SKM-1 treated with dmso at 0.1 percent for 144 hours (cell line): ENCODE results near the gene CAPN7.
"Not testable (repeated sequence)": the region's sequence is repeated elsewhere in the genome, so short reads cannot be mapped to it uniquely, and the experiment has no call there.

Experiments used
- DNase-seq: peaks from one replicate; lab custom pipeline; 2025; ENCODE audit not compliant: unreplicated experiment; lab: John Stamatoyannopoulos, UW

Gene CAPN7

DNA sequence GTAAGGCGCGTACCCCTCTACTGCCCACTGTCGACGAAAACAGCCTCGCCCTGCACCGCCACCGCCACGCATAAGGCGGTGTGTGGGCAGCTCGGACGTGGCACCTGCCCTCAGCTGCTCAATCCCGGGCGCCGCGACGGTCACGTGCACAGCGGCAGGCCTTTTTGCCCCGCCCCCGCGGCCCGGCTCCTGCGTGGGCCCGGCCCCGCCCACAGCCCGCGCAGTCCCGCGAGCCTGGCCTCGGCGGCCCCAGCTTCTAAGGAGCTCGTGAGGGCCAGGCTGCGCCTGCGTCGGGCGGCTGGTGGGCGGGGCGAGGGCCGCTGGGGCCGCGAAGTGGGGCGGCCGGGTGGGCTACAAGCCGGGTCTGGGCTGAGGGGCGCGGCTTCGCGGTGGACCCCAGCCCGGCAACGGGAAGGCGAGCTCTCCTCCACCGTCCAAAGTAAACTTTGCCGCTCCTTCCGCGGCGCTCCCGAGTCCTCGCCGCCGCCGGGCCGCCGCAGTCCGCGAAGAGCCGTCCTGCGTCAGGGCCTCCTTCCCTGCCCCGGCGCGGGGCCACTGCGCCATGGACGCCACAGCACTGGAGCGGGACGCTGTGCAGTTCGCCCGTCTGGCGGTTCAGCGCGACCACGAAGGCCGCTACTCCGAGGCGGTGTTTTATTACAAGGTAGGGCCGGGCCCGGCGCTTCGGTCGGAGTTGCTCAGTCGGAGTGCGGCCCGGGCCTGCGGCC is at the start of gene CAPN7:
Gene CAPN7, plus strand, starts transcription at position 313 of the 728 bp plus-strand sequence. Its CDS starts 250 bp downstream, at position 563.
- no peak for DNase-seq

DNA sequence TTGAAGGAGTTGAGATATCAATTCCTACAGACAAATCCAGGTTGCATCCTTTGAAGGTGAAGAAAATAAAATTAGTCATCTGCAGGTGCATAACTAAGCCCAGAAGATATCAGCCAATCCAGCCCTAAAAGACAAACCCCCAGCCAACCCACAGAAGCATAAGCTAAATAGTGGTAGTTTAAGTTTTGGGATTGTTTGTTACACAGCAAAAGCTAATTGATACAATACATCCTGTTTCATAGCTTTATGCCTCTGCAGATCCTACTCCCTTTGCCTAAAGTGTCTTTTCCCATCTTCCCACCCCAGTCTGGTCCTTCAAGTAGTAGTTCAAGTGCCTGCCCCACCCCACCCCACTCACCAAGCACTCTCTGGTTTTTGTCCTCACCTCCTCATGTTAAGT is 48.6 kb upstream of the CAPN7 start:
- no peak for DNase-seq

DNA sequence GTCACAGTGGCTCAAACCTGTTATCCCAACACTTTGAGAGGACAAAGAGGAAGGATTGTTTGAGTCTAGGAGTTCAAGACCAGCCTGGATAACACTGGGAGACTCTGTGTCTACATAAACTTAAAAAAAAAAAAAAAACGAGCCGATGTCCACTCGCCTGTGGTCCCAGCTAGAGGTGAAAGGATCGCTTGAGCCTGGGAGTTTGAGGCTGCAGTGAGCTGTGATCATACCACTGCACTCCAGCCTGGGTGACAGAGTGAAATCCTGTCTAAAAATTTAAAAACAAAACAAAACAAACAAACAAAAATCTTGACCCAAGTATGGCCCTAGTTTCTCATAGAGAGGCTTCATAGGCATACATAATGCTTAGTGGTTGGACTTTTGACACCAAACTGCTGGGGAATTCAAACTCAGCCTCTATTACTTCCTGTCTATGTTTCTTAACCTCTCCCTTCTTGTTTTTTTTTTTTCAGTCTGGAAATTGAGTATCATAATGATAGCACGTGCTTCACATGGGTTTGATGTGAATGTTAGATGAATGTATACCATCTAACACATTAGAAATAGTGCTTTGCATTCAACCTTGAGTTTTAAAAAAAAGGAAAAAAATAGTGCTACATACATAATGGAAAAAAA is 46.4 kb upstream of the CAPN7 start:
- DNase-seq = no peak

DNA sequence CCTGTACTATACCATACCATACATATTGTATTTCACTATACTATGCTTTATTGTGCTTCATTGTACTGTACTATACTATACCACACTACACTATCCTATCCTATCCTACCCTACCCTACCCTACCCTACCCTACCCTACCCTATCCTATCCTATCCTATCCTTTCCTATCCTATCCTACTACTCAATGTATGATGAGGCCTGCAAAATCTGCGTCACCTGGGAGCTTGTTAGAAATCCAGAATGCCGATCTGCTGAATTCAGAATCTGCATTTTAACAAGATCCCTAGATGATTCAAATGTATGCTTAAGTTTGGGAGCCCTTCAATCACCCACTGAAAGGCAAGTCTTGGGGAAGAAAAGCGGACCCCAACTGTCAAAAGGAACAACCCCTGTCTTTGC is 45.4 kb upstream of the CAPN7 start:
- DNase-seq = no peak

DNA sequence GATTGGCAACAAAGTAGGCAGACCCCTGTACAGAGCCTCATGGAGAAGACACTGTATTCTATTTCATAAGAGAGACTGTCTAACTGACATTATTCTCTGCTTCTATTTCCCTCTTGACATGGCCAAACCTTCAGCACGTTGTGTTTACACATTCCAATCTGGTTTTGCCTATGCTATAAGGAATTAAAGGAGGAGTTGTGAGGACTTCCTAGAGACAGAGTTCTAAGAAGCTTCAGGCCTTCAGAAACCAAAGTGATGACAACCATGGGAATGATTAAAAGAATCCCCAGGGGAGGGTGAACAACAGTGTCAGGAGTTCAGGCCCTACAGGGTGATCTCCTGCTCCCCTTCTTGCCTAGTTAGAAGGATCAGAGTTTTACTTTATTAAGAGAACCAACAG is 44.9 kb upstream of the CAPN7 start:
- no peak for DNase-seq

DNA sequence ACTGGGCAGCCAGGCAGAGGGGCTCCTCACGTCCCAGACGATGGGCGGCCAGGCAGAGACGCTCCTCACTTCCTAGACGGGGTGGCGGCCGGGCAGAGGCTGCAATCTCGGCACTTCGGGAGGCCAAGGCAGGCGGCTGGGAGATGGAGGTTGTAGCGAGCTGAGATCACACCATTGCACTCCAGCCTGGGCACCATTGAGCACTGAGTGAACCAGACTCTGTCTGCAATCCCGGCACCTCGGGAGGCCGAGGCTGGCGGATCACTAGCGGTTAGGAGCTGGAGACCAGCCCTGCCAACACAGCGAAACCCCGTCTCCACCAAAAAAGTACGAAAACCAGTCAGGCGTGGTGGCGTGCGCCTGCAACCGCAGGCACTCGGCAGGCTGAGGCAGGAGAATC is 42.4 kb upstream of the CAPN7 start:
- DNase-seq = not testable (repeated sequence)

DNA sequence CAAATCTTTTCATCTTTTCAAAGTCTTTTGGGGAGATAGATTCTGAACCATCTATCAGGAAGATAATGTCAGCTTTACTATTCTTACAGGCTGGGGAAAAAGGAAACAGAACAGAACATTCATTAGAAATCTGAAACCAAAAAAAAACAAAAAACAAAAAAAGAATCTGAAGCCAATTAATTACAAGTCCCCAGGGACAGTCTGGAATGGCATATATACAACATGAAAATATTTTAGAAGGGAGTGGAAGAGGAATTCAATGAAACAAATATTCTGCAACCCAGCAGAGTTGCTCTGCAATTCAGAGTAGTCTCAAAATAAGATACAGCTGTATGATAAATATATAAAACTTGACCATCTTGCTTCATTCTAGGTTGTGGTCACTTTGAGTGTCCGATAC is 41.7 kb upstream of the CAPN7 start:
- no peak for DNase-seq

DNA sequence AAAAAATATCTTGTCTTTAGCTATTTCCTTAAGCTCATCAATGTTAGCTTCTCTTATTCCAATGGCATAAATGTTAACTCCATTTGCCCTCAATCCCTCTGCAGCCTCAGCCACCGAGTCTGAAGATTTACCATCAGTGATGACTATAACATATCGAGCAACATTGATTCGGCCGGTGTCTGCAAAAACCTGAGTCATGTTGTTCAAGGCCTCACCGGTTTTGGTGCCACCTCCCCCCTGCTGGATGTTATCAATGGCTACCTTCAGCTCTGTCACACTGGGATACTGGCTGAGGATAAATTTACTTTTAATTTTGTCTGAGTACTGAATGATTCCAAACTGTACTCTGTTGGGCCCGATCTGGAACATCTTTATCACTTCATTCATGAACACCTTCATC is 41.0 kb upstream of the CAPN7 start:
- no peak for DNase-seq

DNA sequence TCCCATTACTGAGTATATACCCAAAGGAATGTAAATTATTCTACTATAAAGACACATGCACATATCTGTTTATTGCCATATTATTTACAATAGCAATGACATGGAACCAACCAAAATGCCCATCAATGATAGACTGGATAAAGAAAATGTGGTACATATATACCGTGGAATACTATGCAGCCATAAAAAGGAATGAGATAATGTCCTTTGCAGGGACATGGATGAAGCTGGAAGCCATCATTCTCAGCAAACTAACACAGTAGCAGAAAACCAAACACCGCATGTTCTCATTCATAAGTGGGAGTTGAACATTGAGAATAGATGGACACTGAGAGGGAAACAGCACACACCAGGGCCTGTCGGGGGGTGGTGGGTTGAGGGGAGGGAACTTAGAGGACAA is 39.7 kb upstream of the CAPN7 start:
- not testable (repeated sequence) for DNase-seq

DNA sequence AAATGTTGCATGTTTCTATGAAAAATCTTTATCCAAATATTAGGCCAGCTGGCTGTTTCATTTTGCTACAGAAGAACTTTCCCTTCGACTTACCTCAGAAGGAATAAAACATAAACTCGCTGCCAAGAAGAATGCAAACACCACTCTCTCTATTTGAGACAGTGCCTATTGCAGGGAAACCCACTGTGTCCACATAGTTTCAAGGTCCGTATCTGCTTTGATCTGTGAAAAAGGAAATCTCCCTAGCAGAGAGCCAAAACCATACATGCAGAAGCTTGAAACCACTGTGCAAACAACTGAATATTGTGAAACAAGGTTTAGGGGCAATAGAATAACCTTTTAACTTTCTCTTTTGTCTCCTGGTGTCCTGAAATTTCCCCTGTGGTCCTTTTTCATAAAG is 35.0 kb upstream of the CAPN7 start:
- DNase-seq = peak; percentile 63

DNA sequence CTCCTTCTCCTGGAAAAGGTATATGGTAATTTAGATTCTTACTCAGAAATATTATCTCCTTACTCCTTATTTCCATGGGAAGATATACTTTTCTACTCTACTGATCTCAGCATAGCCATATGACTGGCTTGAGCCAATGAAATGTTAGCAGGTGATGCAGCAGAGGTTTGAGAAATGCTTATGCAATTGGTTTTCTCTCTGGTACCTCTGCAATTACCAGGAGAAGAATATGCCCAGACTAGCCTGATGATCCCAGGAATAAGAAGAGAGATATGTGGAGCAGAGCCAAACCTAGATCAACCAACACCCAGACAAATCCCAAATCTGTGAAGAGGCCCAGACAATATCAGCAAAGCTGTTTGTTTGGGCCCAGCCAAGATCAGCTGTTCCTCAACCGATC is 33.2 kb upstream of the CAPN7 start:
- no peak for DNase-seq

DNA sequence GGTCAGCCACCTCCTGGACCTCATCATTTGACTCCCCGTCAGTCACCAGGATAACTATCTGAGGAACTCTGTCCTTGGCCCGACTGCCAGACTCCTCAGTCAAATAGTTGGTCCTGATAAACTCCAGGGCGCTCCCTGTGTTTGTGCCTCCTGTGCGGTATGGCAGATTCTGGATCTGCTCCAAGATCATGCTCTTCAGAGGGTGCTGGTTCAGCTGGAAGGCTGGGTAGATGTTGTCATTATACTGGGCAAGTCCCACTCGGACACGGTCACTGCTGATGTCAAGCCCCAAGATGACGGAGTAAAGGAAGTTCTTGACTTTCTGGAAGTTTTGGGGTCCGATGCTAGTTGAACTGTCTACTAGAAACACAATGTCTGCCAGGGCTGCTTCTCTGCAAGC is 31.1 kb upstream of the CAPN7 start:
- no peak for DNase-seq

DNA sequence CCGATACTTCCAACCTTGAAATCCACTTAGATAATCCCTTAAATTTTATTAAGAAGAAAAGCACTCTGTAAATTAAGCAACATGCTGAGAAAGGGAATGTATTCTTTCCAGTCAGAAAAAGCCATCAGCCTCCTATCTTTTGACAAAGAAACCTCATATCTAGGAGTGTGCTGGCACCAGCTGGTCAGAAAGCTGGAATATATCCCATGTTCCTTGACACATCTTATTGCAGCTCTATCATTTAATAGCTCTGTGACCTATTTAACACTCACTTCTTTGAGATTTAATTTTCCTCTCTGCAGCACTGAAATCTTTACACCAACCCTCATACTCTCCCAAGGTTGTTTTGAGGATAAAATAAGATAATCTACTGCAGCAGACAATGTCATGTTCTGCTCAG is 30.4 kb upstream of the CAPN7 start:
- DNase-seq = no peak

DNA sequence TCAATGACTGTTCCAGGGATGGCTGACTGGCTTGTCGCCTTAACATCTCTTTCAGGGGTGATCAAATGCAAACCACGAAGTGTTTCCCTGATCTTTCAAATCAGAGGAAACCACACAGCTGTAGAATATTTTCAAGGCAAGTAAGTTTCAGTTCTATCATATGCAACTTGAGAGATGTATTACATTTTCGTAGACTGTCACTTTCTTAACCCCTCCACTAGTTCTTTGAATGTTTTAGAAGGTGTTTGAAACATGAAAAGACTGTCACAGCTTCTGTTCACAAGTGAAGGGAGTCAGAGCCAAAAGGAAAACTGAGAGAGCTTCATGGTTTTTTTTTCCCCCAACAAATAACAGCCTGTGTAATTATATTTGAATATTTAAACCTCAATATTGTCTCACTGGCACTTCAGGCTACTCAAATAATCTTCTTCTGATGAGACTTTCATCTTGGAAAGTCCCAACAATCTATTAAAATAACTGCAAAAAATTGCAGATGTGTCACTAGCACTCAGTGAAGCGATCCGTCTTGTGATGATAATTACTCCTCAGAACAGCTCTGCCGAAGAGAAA is 25.9 kb upstream of the CAPN7 start:
- DNase-seq = no peak

DNA sequence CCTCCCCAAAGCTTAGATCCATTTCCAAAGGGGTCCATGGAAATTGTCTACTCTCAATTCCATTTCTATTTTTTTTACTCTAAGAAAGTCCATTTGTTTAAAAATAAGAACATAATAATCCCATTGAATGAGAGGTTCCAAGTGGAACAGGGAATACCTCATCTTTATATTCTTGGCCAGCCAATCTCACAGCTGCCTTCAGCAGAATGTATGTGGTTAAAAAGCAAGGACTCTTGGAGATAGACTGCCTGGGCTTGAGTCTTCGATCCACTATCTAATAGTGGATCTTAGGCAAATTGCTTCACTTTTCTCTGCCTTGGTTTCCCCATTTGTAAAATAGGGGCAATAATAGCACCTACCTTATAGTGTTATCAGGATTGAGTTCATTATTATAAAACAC is 24.5 kb upstream of the CAPN7 start:
- no peak for DNase-seq

DNA sequence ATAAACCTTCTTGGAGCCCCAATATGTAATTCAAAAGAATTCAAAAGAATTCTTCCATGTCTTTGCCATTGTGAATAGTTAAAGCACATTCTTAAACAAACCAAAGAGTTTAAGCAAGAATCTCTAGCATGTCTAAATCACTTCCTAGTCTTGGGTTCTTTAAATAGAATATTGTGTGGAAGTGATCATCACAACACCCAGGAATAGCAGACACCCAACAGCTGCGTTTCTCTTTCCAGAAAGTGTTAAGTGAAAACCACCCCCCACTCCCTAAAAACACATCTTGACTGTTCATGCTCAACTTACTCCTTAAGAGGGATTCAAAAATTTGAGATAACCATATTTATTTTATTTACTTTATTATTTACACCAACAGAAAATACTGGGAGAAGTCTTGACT is 24.1 kb upstream of the CAPN7 start:
- no peak for DNase-seq

DNA sequence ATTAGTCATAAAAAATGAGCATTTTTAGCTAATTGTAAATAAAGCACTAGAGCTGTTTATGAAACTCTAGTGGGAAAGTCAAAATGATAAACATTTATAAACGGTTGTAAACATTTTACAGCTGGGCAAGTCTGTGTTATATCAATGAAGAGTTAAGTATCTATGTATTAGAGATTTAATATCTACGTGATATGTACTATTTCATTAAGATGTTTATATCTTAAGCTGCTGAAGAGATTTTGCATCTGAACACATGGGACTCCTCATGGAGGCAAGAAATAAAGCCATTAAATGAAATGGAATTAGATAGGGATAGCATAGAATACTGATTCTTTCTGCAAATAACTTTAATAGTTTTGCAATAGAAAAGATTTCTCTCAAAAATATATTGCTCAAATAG is 23.0 kb upstream of the CAPN7 start:
- DNase-seq = no peak

DNA sequence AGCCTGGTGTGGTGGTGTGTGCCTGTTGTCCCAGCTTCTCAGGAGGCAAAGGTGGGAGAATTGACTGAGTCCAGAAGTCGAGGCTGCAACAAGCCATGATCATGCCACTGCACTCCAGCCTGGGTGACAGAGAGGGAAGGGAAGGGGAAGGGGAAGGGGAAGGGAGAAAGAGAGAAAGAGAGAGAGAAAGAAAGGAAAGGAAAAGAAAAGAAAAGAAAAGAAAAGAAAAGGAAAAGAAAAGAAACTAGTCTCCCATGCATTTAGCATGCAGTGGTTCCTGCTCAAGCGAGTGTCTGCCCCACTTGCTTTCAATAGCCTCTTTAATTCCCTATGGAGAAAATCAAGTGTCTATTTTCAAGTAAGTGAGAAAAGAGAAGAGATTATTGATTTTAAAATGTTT is 20.6 kb upstream of the CAPN7 start:
- no peak for DNase-seq

DNA sequence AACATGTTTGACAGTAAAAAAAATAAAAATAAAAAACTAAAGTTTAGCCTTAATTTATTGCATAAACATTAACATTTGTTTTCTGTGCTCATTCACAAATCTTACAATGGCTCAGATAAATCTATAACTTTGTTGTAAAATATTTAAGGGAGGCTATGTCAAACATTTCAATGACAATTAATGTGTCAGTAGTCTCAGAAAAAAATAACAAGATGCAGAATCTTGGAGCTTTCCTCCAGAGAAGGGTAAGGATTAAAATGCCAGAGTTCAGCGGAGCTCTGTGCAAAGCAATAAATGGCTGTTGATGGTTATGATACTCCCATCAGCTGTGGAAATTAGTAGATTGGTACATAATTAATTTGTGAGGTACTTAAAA is 20.0 kb upstream of the CAPN7 start:
- DNase-seq = no peak

DNA sequence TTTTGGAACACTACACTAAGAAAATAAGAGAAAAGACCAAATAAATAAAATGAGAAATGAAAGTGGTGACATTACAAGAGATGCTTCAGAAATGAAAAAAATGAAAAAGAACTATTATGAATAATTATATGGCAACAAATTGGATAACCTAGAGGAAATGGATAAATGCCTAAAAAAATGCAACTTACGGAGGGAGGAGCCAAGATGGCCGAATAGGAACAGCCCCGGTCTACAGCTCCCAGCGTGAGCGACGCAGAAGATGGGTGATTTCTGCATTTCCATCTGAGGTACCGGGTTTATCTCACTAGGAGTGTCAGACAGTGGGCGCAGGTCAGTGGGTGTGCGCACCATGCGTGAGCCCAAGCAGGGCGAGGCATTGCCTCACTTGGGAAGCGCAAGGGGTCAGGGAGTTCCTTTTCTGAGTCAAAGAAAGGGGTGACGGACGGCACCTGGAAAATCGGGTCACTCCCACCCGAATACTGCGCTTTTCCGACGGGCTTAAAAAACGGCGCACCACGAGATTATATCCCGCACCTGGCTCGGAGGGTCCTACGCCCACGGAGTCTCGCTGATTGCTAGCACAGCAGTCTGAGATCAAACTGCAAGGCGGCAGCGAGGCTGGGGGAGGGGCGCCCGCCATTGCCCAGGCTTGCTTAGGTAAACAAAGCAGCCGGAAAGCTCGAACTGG is 19.4 kb upstream of the CAPN7 start:
- not testable (repeated sequence) for DNase-seq

DNA sequence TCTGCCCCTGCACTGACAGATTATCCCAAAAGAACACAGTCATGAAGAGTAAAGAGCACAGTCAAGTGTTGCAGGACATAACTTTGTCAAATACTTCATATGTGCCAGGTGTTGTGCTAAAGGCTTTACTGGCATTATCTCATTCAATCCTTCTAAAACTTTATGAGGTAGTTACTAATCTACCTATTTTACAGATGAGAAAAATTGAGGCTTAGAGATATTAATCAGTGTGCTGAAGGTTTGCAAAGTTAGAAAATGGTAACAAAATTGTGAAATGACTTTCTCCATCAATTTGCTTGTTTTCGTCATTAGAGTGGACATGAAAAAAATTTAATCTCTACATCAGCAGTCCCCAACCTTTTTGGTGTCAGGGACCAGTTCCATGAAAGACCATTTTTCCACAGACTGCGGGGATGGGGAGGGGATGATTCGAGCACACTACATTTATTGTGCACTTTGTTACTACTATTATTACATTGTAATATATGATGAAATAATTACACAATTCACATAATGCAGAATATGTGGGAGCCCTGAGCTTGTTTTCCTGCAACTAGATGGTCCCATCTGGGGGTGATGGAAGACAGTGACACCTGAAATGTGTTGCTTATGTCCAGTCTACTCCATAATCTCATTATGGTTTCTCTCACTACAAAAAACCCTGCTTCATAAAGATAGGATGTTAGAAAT is 8.6 kb upstream of the CAPN7 start:
- DNase-seq = no peak

DNA sequence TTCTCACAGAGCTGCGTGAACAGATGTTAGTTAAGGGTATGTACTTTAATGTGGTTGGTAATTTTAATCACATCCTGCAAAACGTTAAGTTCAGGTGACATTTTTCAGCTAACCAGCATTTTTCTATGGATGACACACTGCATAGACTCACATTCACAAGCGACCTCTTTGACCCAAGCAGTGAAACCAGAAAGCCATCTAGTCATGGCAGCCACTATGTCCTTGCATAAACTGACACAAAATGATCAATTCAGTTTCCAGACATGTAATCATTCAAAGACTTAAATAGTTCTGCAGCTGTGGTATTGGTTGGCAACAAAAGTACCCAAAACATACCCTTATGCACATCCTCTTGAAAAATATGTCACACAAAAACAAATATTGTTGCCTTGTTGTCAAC is 7.4 kb upstream of the CAPN7 start:
- DNase-seq = no peak
